Endometrium (tissue), 2 donors: ENCODE results near the gene KCNJ12.
"Not testable (repeated sequence)": the region's sequence is repeated elsewhere in the genome, so short reads cannot be mapped to it uniquely, and the experiment has no call there.

Source experiments
- FAIRE-seq: peaks from 2 replicates; lab custom pipeline; 2012; peaks lifted over from hg19 to GRCh38; lab: Jason Lieb, UNC
- donor health status: control.
- donor health status: control.

The KCNJ12 gene

GRCh38 chr17:21387616-21388015 lies 11.5 kb downstream of the KCNJ12 start:
- no peak for FAIRE-seq

DNA sequence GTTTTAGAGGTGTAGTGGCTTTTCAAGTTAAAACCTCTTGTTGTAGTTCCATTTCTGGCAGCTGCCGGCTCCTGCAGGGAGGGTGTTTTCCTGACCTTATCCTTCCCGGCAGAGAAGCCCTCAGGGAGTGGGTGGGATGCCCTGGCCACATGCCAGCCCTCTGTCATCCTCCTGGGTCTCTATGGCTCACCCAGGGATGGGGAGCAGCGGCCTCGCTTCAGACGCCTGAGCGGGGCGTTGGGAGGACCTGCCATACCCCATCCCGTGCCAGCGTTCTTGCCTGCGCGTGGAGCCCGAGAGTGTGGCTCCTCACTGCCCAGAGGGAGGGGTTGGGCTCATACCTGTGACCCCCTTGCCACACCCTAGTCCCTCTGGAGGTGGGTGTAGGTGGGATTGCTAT lies 11.9 kb downstream of the KCNJ12 start:
- no peak for FAIRE-seq

- FAIRE-seq, result no peak
Observed at GRCh38 chr17:21388944-21389343, 12.8 kb downstream of the KCNJ12 start.

- FAIRE-seq, result no peak
Observed at GRCh38 chr17:21389394-21389793, 13.2 kb downstream of the KCNJ12 start.

DNA sequence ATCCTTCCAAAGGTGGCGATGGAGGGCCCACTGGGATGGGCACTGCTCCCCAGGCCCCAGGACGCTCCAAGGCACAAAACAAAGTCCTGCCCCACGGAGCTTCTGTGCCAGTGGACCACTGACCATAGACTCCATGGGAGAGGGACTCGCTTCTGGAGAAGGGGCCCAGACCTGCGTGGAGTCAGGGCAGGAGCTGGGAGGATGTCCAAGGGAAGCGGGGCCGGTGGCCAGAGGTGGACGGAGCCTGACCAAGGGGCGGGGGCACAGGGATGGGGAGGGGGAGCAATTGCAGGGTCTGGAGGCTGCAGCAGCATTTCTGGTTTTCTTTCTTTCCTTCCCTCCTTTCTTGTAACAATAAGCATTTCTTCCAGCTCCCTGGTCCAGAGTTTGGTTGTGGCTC lies 14.1 kb downstream of the KCNJ12 start:
- FAIRE-seq, result no peak

- no peak for FAIRE-seq
Observed at GRCh38 chr17:21392266-21392665, 16.1 kb downstream of the KCNJ12 start.

- FAIRE-seq, result no peak
Observed at GRCh38 chr17:21394265-21394664, 18.1 kb downstream of the KCNJ12 start.

DNA sequence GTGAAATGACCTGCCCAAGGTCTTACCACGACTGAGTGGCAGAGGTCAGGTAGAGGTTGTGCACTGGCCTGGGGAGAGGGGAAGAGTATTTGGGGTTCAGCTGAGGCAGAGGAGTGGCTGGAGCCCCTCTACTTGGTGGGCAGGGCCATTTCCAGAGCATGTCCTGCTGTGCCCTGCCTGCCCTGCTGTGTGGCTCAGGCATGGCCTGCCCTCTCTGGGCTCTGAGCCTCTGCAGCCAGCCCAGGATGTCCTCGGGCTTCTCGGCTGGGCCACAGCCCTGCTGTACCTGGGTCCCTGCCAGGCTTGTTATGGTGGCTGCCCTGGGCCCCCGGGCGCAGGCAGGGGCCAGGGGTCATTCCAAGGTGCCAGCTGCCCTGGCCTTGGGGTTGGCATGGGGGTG lies 19.6 kb downstream of the KCNJ12 start:
- no peak for FAIRE-seq

- FAIRE-seq, result no peak
Observed at GRCh38 chr17:21396237-21396636, 20.1 kb downstream of the KCNJ12 start.

DNA sequence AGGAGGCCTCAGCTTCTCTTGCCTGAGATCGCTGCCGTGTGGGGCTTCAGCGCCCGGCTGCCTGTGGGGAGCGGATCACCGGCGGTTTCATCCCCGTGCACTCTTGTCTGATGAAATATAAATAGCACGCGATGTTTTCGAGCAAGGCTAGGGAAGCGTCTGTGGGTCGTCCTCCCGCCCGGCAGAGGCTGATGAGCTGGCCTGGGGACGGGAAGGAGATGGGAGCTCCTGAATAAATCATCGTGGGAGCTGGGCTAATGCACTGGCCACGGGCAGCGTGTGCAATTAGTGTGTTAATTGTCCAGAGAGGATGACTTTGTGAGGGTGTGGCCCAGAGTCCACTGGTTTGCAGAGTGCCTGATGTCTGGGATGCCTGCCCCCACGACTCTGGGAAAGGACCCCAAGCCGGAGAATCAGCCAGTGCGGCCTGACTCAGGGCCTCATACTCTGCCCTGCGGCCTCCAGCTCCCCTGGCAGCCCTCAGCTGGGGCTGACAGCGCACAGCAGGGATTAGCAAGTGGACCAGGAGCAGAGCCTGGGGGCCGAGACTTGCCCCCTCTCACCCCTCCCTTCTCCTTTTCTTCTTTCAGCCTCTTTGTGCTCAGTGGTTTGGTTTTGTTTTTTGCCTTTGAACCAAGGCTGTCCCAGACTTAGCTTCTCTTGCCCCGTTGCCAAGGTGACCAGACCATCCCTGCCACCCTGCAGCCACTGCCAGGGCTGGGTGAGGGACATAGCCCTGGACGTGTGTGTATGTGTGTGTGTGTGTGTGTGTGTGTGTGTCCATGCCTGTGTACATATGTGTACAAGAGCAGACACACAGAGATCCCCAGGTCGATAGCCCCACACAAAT lies 21.4 kb downstream of the KCNJ12 start:
- no peak for FAIRE-seq

- FAIRE-seq, result no peak
Observed at GRCh38 chr17:21399474-21400186, 23.5 kb downstream of the KCNJ12 start.

DNA sequence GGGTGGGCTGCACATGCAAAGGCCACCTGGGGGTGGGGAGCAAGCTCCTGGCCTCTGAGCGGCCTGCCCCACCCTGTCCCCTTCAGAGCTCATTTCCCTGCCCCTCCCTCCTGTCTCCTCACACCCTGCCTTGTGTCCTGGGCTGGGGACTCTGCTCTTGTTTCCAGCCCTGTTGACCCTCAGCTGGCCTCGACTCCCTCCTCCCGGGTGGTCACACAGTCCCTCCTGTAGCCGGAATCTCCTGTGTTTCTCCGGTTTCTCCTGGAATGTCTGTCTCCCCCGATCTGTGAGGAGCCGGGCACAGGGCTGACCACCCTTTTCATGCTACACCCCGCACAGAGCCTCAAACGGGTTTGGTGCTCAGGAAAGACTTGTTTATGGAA lies 24.0 kb downstream of the KCNJ12 start:
- FAIRE-seq, result not testable (repeated sequence)

- no peak for FAIRE-seq
Observed at GRCh38 chr17:21400816-21401593, 24.8 kb downstream of the KCNJ12 start.

DNA sequence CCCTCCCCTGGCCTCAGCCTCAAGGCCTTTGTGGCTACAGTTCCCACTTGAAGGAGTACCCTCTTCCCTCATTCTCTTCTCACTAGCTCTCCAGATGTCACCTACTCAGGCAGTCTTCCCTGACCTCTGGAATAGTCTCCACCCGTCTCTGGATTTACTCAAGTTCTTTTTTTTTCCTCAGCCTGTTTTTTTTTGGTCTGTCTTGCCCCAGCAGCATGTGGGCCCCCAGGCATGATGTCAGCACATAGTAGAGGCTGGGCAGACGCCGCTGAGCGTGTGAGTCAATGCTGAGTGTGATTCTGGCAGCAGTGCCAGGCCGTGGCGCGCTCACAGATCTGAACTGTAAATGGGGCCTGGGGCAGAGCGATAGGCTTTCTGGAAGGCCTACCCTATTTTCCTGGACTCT lies 26.0 kb downstream of the KCNJ12 start:
- peak; percentile 31 for FAIRE-seq

- FAIRE-seq, result not testable (repeated sequence)
Observed at GRCh38 chr17:21402926-21403325, 26.8 kb downstream of the KCNJ12 start.

GRCh38 chr17:21404106-21404505 lies 27.9 kb downstream of the KCNJ12 start:
- not testable (repeated sequence) for FAIRE-seq

DNA sequence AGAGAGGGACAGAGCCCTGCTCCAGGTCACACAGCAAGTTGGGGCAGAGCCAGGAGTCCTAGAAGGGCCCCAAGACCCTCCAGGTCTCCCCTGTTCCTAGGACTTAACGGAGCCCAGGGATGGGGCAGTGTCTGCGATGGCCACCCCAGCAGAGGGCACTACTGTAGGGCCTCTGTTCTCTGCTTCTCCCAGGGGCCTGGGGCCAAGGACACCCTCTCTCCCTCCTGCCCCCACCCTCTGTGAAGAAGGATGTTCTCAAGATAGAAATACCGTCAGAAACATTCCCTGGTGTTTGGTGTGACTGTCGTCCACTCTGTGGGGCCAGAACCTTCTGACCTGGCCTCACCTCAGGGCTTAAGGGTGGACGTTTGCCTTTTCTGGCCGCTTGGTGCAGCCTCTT lies 28.4 kb downstream of the KCNJ12 start:
- not testable (repeated sequence) for FAIRE-seq

GRCh38 chr17:21404956-21405731 lies 29.0 kb downstream of the KCNJ12 start:
- not testable (repeated sequence) for FAIRE-seq

GRCh38 chr17:21405904-21406400 lies 29.8 kb downstream of the KCNJ12 start:
- FAIRE-seq, result not testable (repeated sequence)

GRCh38 chr17:21406616-21407404 lies 30.7 kb downstream of the KCNJ12 start:
- not testable (repeated sequence) for FAIRE-seq

GRCh38 chr17:21407752-21408151 lies 31.6 kb downstream of the KCNJ12 start:
- not testable (repeated sequence) for FAIRE-seq
